Suprapubic skin (tissue), 3 donors: ENCODE results near the gene DSC2.

Source experiments
- POLR2AphosphoS5 ChIP-seq, 3 donors: sonication (generic); formaldehyde crosslinking; IDR thresholded peaks; one replicate each; pipeline ENCODE4 v1.6.1; 2017; ENCODE audit warnings: antibody characterized with exemption in 3 of 3
- TF ChIP-seq, protein P1 (sequence below), 2 donors: fragments of 200-600 bp in 1 of 2; fragments of 450-650 bp in 1 of 2; sonication (generic) in 1 of 2; IDR thresholded peaks; one replicate each; pipeline ENCODE4 v1.5.1; 2016 to 2019; ENCODE audit warnings: antibody characterized with exemption in 2 of 2, mild to moderate bottlenecking in 1 of 2, moderate library complexity in 1 of 2

DNA sequence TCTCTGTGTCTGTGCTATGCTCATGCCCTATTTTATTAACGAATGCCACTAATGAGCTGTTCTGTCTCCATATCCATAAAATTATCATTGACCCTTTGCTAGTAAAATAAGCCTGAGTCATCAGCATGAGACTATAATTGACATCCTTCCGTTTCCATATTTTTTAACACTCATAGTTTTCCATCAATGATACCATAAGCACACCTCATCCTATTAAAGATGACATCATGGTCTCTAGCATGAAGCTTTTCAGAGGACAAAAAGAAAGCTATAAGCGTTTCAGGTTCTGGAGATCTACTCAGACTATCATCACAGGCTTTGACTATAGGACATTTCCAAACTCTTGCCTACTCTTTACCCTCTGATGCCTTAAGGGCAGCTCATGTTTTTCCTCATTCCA is 1.2 kb upstream of the DSC2 start:
- TF ChIP-seq, protein P1, sequence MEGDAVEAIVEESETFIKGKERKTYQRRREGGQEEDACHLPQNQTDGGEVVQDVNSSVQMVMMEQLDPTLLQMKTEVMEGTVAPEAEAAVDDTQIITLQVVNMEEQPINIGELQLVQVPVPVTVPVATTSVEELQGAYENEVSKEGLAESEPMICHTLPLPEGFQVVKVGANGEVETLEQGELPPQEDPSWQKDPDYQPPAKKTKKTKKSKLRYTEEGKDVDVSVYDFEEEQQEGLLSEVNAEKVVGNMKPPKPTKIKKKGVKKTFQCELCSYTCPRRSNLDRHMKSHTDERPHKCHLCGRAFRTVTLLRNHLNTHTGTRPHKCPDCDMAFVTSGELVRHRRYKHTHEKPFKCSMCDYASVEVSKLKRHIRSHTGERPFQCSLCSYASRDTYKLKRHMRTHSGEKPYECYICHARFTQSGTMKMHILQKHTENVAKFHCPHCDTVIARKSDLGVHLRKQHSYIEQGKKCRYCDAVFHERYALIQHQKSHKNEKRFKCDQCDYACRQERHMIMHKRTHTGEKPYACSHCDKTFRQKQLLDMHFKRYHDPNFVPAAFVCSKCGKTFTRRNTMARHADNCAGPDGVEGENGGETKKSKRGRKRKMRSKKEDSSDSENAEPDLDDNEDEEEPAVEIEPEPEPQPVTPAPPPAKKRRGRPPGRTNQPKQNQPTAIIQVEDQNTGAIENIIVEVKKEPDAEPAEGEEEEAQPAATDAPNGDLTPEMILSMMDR (IDR thresholded peaks at IDR 0.05): no peak
- TF ChIP-seq POLR2AphosphoS5 (IDR thresholded peaks at IDR 0.05): no peak
